WERI-Rb-1 (cell line): ENCODE measurements around the gene KIAA0232.
"Not testable (repeated sequence)": the region's sequence is repeated elsewhere in the genome, so short reads cannot be mapped to it uniquely, and the experiment has no call there.

ENCODE experiments used
- DNase-seq: peaks from one replicate; pipeline ENCODE4 v3.0.0-alpha.2; 2020
- H3K27ac ChIP-seq: fragments of 250-450 bp; sonication (Bioruptor Pico); 2 replicates; pipeline ENCODE4 v1.5.1; 2020; ENCODE audit warnings: mild to moderate bottlenecking, moderate library complexity
- H3K27me3 ChIP-seq: fragments of 250-450 bp; sonication (Bioruptor Pico); 2 replicates; pipeline ENCODE4 v1.5.1; 2021; ENCODE audit warnings: mild to moderate bottlenecking, low read depth, moderate library complexity; ENCODE audit not compliant: insufficient read depth, severe bottlenecking
- H3K36me3 ChIP-seq: fragments of 250-450 bp; sonication (Bioruptor Pico); 2 replicates; pipeline ENCODE4 v1.5.1; 2020; ENCODE audit warnings: mild to moderate bottlenecking, moderate library complexity
- H3K4me3 ChIP-seq: 2 replicates; pipeline ENCODE4 v1.5.1; 2011; ENCODE audit warnings: low read depth, mild to moderate bottlenecking, control low read depth, low read length
- H3K9me3 ChIP-seq: fragments of 250-450 bp; sonication (Bioruptor Pico); 2 replicates; pipeline ENCODE4 v1.5.1; 2021; ENCODE audit warnings: mild to moderate bottlenecking, moderate library complexity; ENCODE audit not compliant: severe bottlenecking
- CTCF ChIP-seq: IDR thresholded peaks from 2 replicates; pipeline ENCODE4 v1.5.1; 2011; ENCODE audit warnings: low read depth, mild to moderate bottlenecking, control low read depth, inconsistent platforms, low read length

KIAA0232 gene

GRCh38 chr4:6889101-6889735 lies 106.7 kb downstream of the KIAA0232 start:
- DNase-seq, result no peak
- Histone ChIP-seq H3K9me3 (peaks cover 9% of the 10 kb centered on the region), H3K27me3 (no peaks in the 10 kb centered on the region), H3K4me3 (no peak overlapping the region), H3K27ac (no peak overlapping the region), H3K36me3 (no peaks in the 10 kb centered on the region)
- TF ChIP-seq CTCF, result no peak

GRCh38 chr4:6889736-6890324 lies 107.3 kb downstream of the KIAA0232 start:
- no peak overlapping the region for H3K4me3 ChIP-seq
- H3K27me3 ChIP-seq, result no peaks in the 10 kb centered on the region
- peaks cover 9% of the 10 kb centered on the region for H3K9me3 ChIP-seq
- no peaks in the 10 kb centered on the region for H3K36me3 ChIP-seq
- no peak overlapping the region for H3K27ac ChIP-seq
- no peak for TF ChIP-seq CTCF
- DNase-seq, result no peak

GRCh38 chr4:6890358-6890757 lies 107.8 kb downstream of the KIAA0232 start:
- Histone ChIP-seq H3K36me3 (no peaks in the 10 kb centered on the region), H3K27me3 (no peaks in the 10 kb centered on the region), H3K9me3 (peaks cover 9% of the 10 kb centered on the region), H3K4me3 (no peak overlapping the region), H3K27ac (no peak overlapping the region)
- TF ChIP-seq CTCF, result no peak
- no peak for DNase-seq

DNA sequence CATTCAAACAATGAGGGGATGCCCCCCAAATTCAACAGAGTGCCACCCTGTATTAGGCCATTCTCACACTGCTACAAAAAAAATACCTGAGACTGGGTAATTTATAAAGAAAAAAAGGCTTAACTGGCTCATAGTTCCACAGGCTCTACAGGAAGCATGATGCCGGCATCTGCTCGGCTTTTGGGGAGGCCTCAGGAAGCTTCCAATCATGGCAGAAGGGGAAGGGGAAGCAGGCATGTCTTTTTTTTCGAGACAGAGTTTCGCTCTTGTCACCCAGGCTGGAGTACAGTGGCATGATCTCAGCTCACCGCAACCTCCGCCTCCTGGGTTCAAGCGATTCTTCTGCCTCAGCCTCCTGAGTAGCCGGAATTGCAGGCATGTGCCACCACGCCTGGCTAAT lies 108.4 kb downstream of the KIAA0232 start:
- not testable (repeated sequence) for H3K9me3 ChIP-seq, H3K27me3 ChIP-seq, DNase-seq, H3K36me3 ChIP-seq, H3K4me3 ChIP-seq, H3K27ac ChIP-seq

GRCh38 chr4:6891436-6892170 lies 109.1 kb downstream of the KIAA0232 start:
- H3K36me3 ChIP-seq, result no peaks in the 10 kb centered on the region
- DNase-seq, result no peak
- no peak overlapping the region for H3K27ac ChIP-seq
- H3K27me3 ChIP-seq, result no peaks in the 10 kb centered on the region
- no peak for TF ChIP-seq CTCF
- H3K9me3 ChIP-seq, result peaks cover 9% of the 10 kb centered on the region
- no peak overlapping the region for H3K4me3 ChIP-seq

DNA sequence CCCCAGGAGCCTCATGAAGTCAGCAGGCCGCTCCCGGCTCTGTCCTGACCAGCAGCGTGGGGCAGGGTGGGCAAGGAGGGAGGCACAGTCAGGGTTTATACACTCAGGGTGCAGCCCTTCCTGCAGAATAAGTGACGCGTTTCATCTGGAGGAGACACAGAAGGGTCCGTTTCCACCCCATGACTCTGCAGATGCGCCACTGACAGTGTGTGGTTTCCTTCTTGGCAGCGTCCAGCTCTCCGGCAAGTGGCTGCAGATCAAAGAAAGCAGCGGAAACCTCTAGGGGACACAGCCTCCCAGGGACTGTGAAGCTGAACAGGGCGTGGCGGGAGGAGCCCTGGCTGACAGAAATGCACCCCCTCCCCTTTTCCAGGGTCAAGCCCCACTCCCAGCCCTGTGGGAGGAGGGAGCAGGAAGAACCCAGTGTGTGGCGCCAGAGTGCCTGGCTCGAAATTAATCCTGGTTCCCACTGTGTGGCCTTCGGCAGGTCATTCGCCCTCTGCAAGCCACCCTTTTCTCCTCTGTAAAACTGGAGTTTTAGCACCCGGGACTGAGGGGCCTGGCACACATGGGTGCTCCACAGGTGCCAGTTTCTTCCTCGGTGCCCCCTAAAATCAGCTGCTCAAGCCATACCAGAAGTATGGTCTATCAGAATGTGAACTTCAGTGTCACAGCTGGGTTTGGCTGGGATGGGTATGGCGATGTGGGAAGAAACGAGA lies 109.8 kb downstream of the KIAA0232 start:
- peak; percentile 76 for TF ChIP-seq CTCF
- Histone ChIP-seq H3K27me3 (no peaks in the 10 kb centered on the region), H3K4me3 (no peak overlapping the region), H3K27ac (no peak overlapping the region), H3K36me3 (no peaks in the 10 kb centered on the region), H3K9me3 (peaks cover 9% of the 10 kb centered on the region)
- DNase-seq, result peak; percentile 79
